Activated CD4-positive, alpha-beta T cell treated with anti-CD3 and anti-CD28 coated beads for 36 hours (primary cell): ENCODE results near the gene AP3D1. TPM values are rescaled to one million over a fixed set of nuclear protein-coding genes. Genes with fewer than 3 reads are reported as not detected.

Experiments
- ATAC-seq: fragments of 200-7000 bp; cut with Tn5 transposase; one replicate; pipeline ENCODE4 v1.10.0; 2021; ENCODE audit warnings: mild to moderate bottlenecking, moderate library complexity
- CTCF ChIA-PET: fragments of 350-600 bp; sonication (Branson Sonifier 250); formaldehyde crosslinking; loops from one replicate; lab custom pipeline; 2021; ENCODE audit warnings: antibody characterized with exemption; lab: Charles Lee
- POLR2A ChIA-PET: fragments of 350-600 bp; sonication (Branson Sonifier 250); formaldehyde crosslinking; loops from one replicate; lab custom pipeline; 2021; ENCODE audit warnings: antibody characterized with exemption, inconsistent platforms; lab: Charles Lee
- DNase-seq: peaks from one replicate; pipeline ENCODE4 v3.0.0-alpha.2; 2020
- H3K27ac Mint-ChIP-seq: one replicate; pipeline ENCODE4 v1.8.0; 2021; ENCODE audit warnings: mixed read lengths
- H3K27me3 Mint-ChIP-seq: one replicate; pipeline ENCODE4 v1.8.0; 2021; ENCODE audit warnings: mixed read lengths
- H3K36me3 Mint-ChIP-seq: one replicate; pipeline ENCODE4 v1.8.0; 2021; ENCODE audit warnings: low read depth, mixed read lengths
- H3K4me1 Mint-ChIP-seq: one replicate; pipeline ENCODE4 v1.8.0; 2021; ENCODE audit warnings: mixed read lengths
- H3K4me3 Mint-ChIP-seq: one replicate; pipeline ENCODE4 v1.8.0; 2021; ENCODE audit warnings: mild to moderate bottlenecking, moderate library complexity, mixed read lengths
- H3K9me3 Mint-ChIP-seq: one replicate; pipeline ENCODE4 v1.8.0; 2021; ENCODE audit warnings: low read depth, mixed read lengths
- intact Hi-C, 2 experiments: fragments of 100-400 bp; cut with DNase I in 1 of 2; cut with micrococcal nuclease in 1 of 2; formaldehyde crosslinking; loops; one replicate each; pipeline versions ENCODE4 v1.14.2 to v1.15.1; 2022 to 2024; cut with DNase I, micrococcal nuclease
- total RNA-seq, 2 experiments: library from RNA; stranded (reverse); gene quantifications; one replicate each; pipeline ENCODE4 v1.2.3, GENCODE V29; 2021

Gene AP3D1
- total RNA-seq, 2 experiments from 2014 or later, result 82.7 to 105 TPM

GRCh38 chr19:2123682-2124387 is 27.5 kb downstream of the AP3D1 start:
- peaks cover 19% of the 10 kb centered on the region for H3K36me3 Mint-ChIP-seq
- no peak overlapping the region for H3K4me3 Mint-ChIP-seq
- H3K27me3 Mint-ChIP-seq, result no peaks in the 10 kb centered on the region
- H3K4me1 Mint-ChIP-seq, result no peaks in the 10 kb centered on the region
- H3K27ac Mint-ChIP-seq, result no peak overlapping the region
- ChIA-PET POLR2A (no interaction called here), CTCF (interaction anchor here (0.5 to 1.3 kb wide), 3 partner anchors 9 to 286 kb away, joined by 3 to 4 read pairs (median 3); no protein-coding TSS in a partner anchor)
- peak; percentile 54 for DNase-seq
- H3K9me3 Mint-ChIP-seq, result no peaks in the 10 kb centered on the region
- peak; percentile 30 for ATAC-seq
- intact Hi-C loops, result no loop called here

GRCh38 chr19:2122982-2123381 is 28.4 kb downstream of the AP3D1 start:
- ChIA-PET CTCF (interaction anchor here (0.5 kb wide), 1 partner anchor 285 kb away, joined by 3 read pairs; no protein-coding TSS in a partner anchor), POLR2A (no interaction called here)
- Mint-ChIP-seq H3K4me1 (no peaks in the 10 kb centered on the region), H3K9me3 (no peaks in the 10 kb centered on the region), H3K36me3 (peaks cover 26% of the 10 kb centered on the region), H3K27me3 (no peaks in the 10 kb centered on the region), H3K27ac (no peak overlapping the region), H3K4me3 (no peak overlapping the region)
- no peak for DNase-seq
- intact Hi-C loops, result no loop called here
- no peak for ATAC-seq

GRCh38 chr19:2122251-2122650 is 29.1 kb downstream of the AP3D1 start:
- Mint-ChIP-seq H3K27me3 (no peaks in the 10 kb centered on the region), H3K36me3 (peaks cover 27% of the 10 kb centered on the region), H3K9me3 (no peaks in the 10 kb centered on the region), H3K27ac (no peak overlapping the region), H3K4me1 (no peaks in the 10 kb centered on the region), H3K4me3 (no peak overlapping the region)
- POLR2A ChIA-PET, result no interaction called here
- intact Hi-C loops, result no loop called here
- CTCF ChIA-PET, result no interaction called here
- no peak for DNase-seq
- ATAC-seq, result peak; percentile 19

GRCh38 chr19:2121416-2122051 is 29.8 kb downstream of the AP3D1 start:
- no peak for DNase-seq
- no peak overlapping the region for H3K27ac Mint-ChIP-seq
- H3K36me3 Mint-ChIP-seq, result peaks cover 27% of the 10 kb centered on the region
- no peak overlapping the region for H3K4me3 Mint-ChIP-seq
- no peak for ATAC-seq
- H3K4me1 Mint-ChIP-seq, result no peaks in the 10 kb centered on the region
- intact Hi-C loops, result no loop called here
- POLR2A ChIA-PET, result no interaction called here
- no peaks in the 10 kb centered on the region for H3K9me3 Mint-ChIP-seq
- CTCF ChIA-PET, result interaction anchor here (1.0 kb wide), 1 partner anchor 52 kb away, joined by 3 read pairs; no protein-coding TSS in a partner anchor
- no peaks in the 10 kb centered on the region for H3K27me3 Mint-ChIP-seq

GRCh38 chr19:2120821-2121220 is 30.5 kb downstream of the AP3D1 start:
- ATAC-seq, result no peak
- no peak overlapping the region for H3K27ac Mint-ChIP-seq
- intact Hi-C loops, result no loop called here
- no peaks in the 10 kb centered on the region for H3K4me1 Mint-ChIP-seq
- ChIA-PET CTCF (interaction anchor here (1.0 kb wide), 1 partner anchor 51 kb away, joined by 3 read pairs; no protein-coding TSS in a partner anchor), POLR2A (interaction anchor here (0.6 kb wide), 1 partner anchor 220 kb away, joined by 3 read pairs; no protein-coding TSS in a partner anchor)
- DNase-seq, result no peak
- H3K4me3 Mint-ChIP-seq, result no peak overlapping the region
- H3K9me3 Mint-ChIP-seq, result no peaks in the 10 kb centered on the region
- H3K36me3 Mint-ChIP-seq, result peaks cover 27% of the 10 kb centered on the region
- no peaks in the 10 kb centered on the region for H3K27me3 Mint-ChIP-seq

GRCh38 chr19:2119921-2120785 is 31.2 kb downstream of the AP3D1 start:
- H3K36me3 Mint-ChIP-seq, result peaks cover 31% of the 10 kb centered on the region
- no peak overlapping the region for H3K4me3 Mint-ChIP-seq
- DNase-seq (no peak), ATAC-seq (no peak)
- ChIA-PET POLR2A (interaction anchor here (0.6 kb wide), 1 partner anchor 220 kb away, joined by 3 read pairs; no protein-coding TSS in a partner anchor), CTCF (interaction anchor here (0.6 to 1.0 kb wide), 2 partner anchors 51 to 515 kb away, joined by 3 to 4 read pairs; no protein-coding TSS in a partner anchor)
- H3K27ac Mint-ChIP-seq, result no peak overlapping the region
- intact Hi-C loops, result no loop called here
- H3K27me3 Mint-ChIP-seq, result no peaks in the 10 kb centered on the region
- no peaks in the 10 kb centered on the region for H3K9me3 Mint-ChIP-seq
- H3K4me1 Mint-ChIP-seq, result no peaks in the 10 kb centered on the region

GRCh38 chr19:2118438-2118837 is 32.9 kb downstream of the AP3D1 start:
- CTCF ChIA-PET, result no interaction called here
- intact Hi-C loops, result no loop called here
- ATAC-seq, result no peak

GRCh38 chr19:2117215-2117960 is 34.0 kb downstream of the AP3D1 start:
- Mint-ChIP-seq H3K27me3 (no peaks in the 10 kb centered on the region), H3K27ac (no peak overlapping the region), H3K4me1 (no peaks in the 10 kb centered on the region), H3K36me3 (peaks cover 39% of the 10 kb centered on the region), H3K4me3 (no peak overlapping the region), H3K9me3 (no peaks in the 10 kb centered on the region)
- DNase-seq (no peak), ATAC-seq (no peak)
- intact Hi-C loops, result no loop called here
- POLR2A ChIA-PET, result no interaction called here
- CTCF ChIA-PET, result no interaction called here

More at GRCh38 chr19:2118438-2118837, 32.9 kb downstream of the AP3D1 start:
- Mint-ChIP-seq H3K36me3 (peaks cover 37% of the 10 kb centered on the region), H3K4me3 (no peak overlapping the region), H3K27me3 (no peaks in the 10 kb centered on the region), H3K27ac (no peak overlapping the region), H3K4me1 (no peaks in the 10 kb centered on the region), H3K9me3 (no peaks in the 10 kb centered on the region)
- no peak for DNase-seq
- POLR2A ChIA-PET, result no interaction called here

- Mint-ChIP-seq H3K27ac (no peak overlapping the region), H3K4me1 (no peaks in the 10 kb centered on the region), H3K4me3 (no peak overlapping the region), H3K9me3 (no peaks in the 10 kb centered on the region), H3K27me3 (no peaks in the 10 kb centered on the region), H3K36me3 (peaks cover 40% of the 10 kb centered on the region)
- ChIA-PET CTCF (no interaction called here), POLR2A (no interaction called here)
- DNase-seq (no peak), ATAC-seq (no peak)
- intact Hi-C loops, result no loop called here
Observed at GRCh38 chr19:2116507-2116906, 34.9 kb downstream of the AP3D1 start.

GRCh38 chr19:2115911-2116426 is 35.4 kb downstream of the AP3D1 start:
- Mint-ChIP-seq H3K27ac (no peak overlapping the region), H3K4me3 (no peak overlapping the region), H3K27me3 (no peaks in the 10 kb centered on the region), H3K4me1 (no peaks in the 10 kb centered on the region), H3K9me3 (no peaks in the 10 kb centered on the region), H3K36me3 (peaks cover 35% of the 10 kb centered on the region)
- ChIA-PET CTCF (no interaction called here), POLR2A (no interaction called here)
- ATAC-seq (no peak), DNase-seq (no peak)
- intact Hi-C loops, result no loop called here
